ENCODE results near the gene ILF3. TPM values are rescaled to one million over a fixed set of nuclear protein-coding genes. Genes with fewer than 3 reads are reported as not detected.

The ILF3 gene
- total RNA-seq, 2 experiments from 2014 or later = 418 to 431 TPM

- CTCF ChIA-PET = interaction anchor here (1.2 kb wide), 1 partner anchor 20 kb away, joined by 8 read pairs; the partner anchor contains the start of gene DNM2
- Mint-ChIP-seq H3K36me3 (peaks cover 52% of the 10 kb centered on the region), H3K27ac (peak overlapping the region; percentile 32), H3K4me1 (peaks cover 23% of the 10 kb centered on the region), H3K4me3 (no peak overlapping the region), H3K27me3 (no peaks in the 10 kb centered on the region), H3K9me3 (ENCODE audit: low read depth) (peaks cover 2% of the 10 kb centered on the region)
- no peak for ATAC-seq
- no peak for DNase-seq
Observed at GRCh38 chr19:10736916-10737551, 82.9 kb downstream of the ILF3 start.

- H3K27ac Mint-ChIP-seq = no peak overlapping the region
- CTCF ChIA-PET = no interaction called here
- no peak overlapping the region for H3K4me3 Mint-ChIP-seq
- H3K27me3 Mint-ChIP-seq = no peaks in the 10 kb centered on the region
- H3K36me3 Mint-ChIP-seq = peaks cover 55% of the 10 kb centered on the region
- peaks cover 26% of the 10 kb centered on the region for H3K4me1 Mint-ChIP-seq
- DNase-seq (no peak), ATAC-seq (no peak)
- H3K9me3 Mint-ChIP-seq (ENCODE audit: low read depth) = peaks cover 2% of the 10 kb centered on the region
Observed at GRCh38 chr19:10737722-10738121, 83.6 kb downstream of the ILF3 start.

- ATAC-seq (no peak), DNase-seq (no peak)
- peaks cover 2% of the 10 kb centered on the region for H3K9me3 Mint-ChIP-seq (ENCODE audit: low read depth)
- H3K36me3 Mint-ChIP-seq = peaks cover 44% of the 10 kb centered on the region
- no peaks in the 10 kb centered on the region for H3K27me3 Mint-ChIP-seq
- H3K4me1 Mint-ChIP-seq = peaks cover 37% of the 10 kb centered on the region
- H3K4me3 Mint-ChIP-seq = no peak overlapping the region
- H3K27ac Mint-ChIP-seq = no peak overlapping the region
- CTCF ChIA-PET = no interaction called here
Observed at GRCh38 chr19:10740798-10741197, 86.7 kb downstream of the ILF3 start.

Small RNA genes lying within 50 kb of the gene (microRNA-seq; reads per million reads assigned to microRNA genes)
- not detected for gene MIR638

Other genes with a start within 250 kb of the ILF3 start
- gene PDE4A, start 233.8 kb upstream of the ILF3 start, total RNA-seq = 100 to 1,000 TPM in 1 of 2 experiments, 10 to 100 TPM in 1; 74.9 to 103 TPM
- 100 to 1,000 TPM in 1 of 2 experiments, 10 to 100 TPM in 1; 99.8 to 104 TPM for gene KEAP1, start 151.0 kb upstream of the ILF3 start, total RNA-seq
- 1 to 10 TPM in 1 of 2 experiments, under 1 TPM in 1; 0.14 to 1.4 TPM for gene S1PR5, start 136.9 kb upstream of the ILF3 start, total RNA-seq
- gene ATG4D, start 110.4 kb upstream of the ILF3 start, total RNA-seq = 10 to 100 TPM; 48.3 to 57.8 TPM
- 10 to 100 TPM; 68.1 to 72.2 TPM for gene KRI1, start 88.3 kb upstream of the ILF3 start, total RNA-seq
- gene CDKN2D, start 85.4 kb upstream of the ILF3 start, total RNA-seq = 10 to 100 TPM; 40.9 to 73.3 TPM
- not detected for gene AP1M2, start 67.0 kb upstream of the ILF3 start, total RNA-seq
- gene SLC44A2, start 28.8 kb upstream of the ILF3 start, total RNA-seq = 10 to 100 TPM; 83.4 to 86.8 TPM
- 10 to 100 TPM; 40.1 to 48.8 TPM for gene QTRT1, start 47.1 kb downstream of the ILF3 start, total RNA-seq
- gene DNM2, start 63.7 kb downstream of the ILF3 start, total RNA-seq = 100 to 1,000 TPM; 267 to 315 TPM
- gene TMED1, start 181.9 kb downstream of the ILF3 start, total RNA-seq = 10 to 100 TPM; 16.0 to 19.2 TPM
- gene C19orf38, start 194.1 kb downstream of the ILF3 start, total RNA-seq = 1 to 10 TPM; 1.2 to 1.7 TPM
- 10 to 100 TPM; 38.5 to 48.1 TPM for gene CARM1, start 217.2 kb downstream of the ILF3 start, total RNA-seq

Data from activated CD8-positive, alpha-beta memory T cell treated with anti-CD3 and anti-CD28 coated beads, Interleukin-2, amount 10 ng/mL, durations not matched to agents 7 days and 5 days (primary cell).